Muscle of back (tissue), 11 donors: ENCODE results near the gene IGF2BP2. TPM values are rescaled to one million over a fixed set of nuclear protein-coding genes. Genes with fewer than 3 reads are reported as not detected.
A peak's percentile ranks its signal among the peaks of the same experiment; 100 is the strongest.

Experiments used
- DNase-seq, 3 donors: peaks; one replicate each; pipeline versions ENCODE4 v3.0.0 to v3.0.0-alpha.2; 2013
- polyA plus RNA-seq, 10 donors: library from polyadenylated mRNA; unstranded; fragments of 120-200 nt; gene quantifications; one replicate each; pipeline ENCODE4 v1.2.1, GENCODE V29; 2013; ENCODE audit not compliant: insufficient read length in 10 of 10

The IGF2BP2 gene
- polyA plus RNA-seq, 10 donors, result 34.6 to 59.6 (median 39.3) TPM

DNA sequence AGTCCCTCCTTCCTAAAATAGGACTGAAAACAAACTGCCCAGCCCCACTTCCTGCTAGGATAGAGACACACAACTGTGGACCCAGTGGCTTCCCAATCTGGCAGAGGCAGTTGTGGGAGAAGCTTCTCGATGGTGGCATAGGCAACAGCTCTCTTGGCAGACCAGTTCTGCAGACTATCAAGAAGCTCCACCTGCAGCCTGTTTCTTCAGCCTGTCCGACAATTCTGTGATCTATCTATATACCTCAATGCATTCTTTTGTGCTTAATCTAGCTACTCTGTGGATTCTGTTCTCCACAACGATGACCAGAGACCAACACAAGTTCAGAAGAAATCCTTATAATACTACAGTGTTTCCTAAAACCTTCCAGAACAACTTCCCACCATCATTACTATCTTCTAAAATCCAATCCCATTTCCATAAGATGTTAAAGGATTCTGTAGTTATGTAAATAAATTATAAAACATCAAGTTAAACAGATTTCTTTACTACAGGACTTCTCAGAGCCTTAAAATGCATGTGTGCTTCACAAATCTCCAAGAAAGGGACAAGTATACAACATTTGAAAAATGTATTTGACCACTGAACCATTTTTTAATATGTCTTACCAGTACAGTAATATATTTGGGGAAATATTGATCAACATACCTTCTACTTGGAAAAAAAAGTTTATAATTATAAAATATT lies 57.7 kb downstream of the IGF2BP2 start:
- no peak for DNase-seq

DNA sequence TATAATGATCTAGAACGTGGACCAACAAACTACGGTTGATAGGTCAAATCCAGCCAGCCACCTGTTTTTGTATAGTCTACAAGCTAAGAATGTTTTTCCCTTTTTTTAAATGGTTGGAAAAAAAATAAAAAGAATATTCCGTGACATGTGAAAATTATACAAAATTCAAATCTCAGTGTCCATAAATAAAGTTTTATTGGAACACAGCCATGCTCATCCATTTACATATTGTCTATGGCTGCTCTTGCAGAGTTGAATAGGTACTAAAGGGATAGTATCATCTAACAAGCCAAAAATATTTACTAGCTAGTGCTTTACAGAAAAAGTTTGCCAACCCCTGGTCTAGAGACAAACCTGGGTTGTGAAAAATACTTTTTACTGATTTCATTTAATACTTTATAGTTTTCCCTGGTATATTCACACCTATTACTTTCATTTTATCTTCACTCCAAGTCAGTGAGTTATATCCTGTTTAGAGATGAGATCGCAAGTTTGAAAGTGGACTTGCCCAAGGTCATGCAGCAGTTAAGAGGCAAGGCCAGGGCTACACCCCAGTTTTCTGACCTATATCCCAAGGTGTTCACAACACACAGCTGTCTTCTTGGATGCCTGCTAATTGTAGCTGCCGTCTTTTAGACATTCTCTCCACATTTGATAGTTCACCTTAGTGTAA lies 58.4 kb downstream of the IGF2BP2 start:
- no peak for DNase-seq

DNA sequence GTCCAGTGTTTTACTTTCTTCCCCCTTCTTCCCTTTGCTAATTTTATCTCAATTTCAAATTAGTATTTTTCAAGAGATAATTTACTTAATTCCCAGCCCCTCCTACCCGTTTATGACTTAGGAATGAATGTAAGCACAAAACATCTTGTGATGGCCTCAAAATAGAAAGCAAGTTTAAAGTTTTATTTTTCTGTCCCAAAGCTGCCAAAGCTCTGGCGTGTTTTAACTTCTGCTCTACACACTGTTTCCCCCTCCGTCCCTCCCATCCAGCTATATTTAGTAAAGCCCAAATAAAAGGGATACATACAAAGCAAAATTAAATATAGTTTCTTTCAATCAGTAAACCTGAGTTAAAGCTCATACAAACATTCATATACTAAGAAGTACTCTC lies 59.9 kb downstream of the IGF2BP2 start:
- DNase-seq, result peak in 2 of 3 donors; percentile 46 to 72

DNA sequence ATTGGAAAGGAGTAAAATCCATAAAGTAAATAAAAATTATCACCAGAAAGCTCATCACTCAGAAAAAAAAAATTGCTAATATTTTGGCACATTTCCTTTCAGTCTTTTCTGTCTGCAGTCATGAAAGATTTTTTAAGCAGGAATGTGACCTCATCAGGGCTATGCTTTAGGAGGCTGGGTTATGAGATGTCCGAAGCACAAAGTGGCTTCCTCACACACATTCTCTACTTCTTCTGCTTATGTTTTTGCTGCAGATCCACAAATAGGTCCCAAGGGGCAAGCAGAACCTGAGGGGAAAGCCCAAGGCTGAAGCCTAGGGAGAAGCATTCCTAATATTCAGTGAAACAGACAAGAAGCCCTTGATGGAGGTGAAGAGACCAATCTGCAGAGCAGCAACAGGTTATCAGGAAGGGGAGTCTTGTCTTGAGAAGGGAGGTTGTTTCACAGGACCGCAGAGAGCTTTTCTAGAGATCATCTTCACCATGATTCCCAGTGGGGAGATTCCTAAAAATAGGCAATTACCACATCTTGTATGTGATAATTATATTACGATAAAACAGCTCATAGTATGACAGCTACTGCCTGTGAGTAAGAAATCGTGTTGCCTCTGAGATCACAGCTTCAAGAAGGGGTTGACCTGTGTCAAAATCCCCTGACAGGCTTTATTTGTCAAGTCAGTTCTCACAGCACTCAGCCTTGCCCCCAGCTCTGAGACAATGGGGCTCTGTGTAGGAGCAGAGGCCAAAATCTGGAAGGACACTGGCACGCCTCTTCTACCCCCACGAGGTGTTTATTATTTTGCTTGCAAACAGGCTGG lies 60.5 kb downstream of the IGF2BP2 start:
- no peak for DNase-seq

DNA sequence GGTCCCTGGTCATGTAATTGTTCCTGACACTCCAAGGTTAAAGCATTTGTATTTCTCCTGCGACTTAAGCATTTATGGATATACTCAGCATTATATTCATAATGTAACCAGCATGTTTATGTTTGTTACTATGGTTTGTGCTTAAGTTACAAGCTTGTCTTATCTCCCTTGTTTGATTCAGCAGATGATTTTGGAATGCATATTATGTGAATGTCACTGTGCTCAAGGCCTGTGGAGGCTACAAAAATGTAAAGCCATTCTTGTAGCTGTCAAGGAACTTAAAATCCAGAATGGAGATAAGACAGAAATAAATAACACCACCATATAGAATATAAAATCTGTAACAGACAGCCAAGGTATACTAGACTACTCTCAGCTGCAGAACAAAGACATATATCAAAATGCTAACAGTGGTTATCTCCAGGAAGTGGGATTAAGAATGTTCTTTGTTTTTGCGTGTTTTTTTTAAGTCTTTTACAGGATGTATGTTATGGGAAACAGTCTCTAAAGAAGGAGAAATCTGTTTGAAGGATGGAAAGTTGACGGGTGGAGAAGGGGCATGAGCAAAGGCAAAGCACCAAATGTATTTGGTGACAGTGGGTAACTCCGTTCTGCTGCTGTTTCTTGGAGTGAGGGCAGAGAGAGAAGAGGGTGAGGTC lies 61.4 kb downstream of the IGF2BP2 start:
- DNase-seq, result no peak

DNA sequence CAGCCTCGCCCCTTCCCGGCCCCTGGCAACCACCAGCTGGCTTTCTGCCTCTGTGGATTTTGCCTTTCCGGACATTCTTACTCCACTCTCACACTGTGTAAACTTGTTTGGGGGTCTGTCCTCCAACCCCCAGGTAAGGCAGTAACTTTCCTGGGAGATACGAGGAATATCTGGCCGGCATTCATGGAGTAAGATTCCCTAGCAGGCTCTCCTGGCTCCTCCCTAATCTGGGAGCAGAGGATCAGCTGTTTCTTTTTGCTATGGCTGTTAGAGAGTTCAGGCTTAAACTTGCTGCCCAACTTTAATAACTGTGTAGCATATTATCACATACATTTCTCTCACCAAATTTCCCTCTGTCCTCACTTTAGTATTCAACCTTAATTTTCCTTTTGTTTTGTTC lies 64.3 kb downstream of the IGF2BP2 start:
- DNase-seq, result peak in 1 of 3 donors; percentile 56

DNA sequence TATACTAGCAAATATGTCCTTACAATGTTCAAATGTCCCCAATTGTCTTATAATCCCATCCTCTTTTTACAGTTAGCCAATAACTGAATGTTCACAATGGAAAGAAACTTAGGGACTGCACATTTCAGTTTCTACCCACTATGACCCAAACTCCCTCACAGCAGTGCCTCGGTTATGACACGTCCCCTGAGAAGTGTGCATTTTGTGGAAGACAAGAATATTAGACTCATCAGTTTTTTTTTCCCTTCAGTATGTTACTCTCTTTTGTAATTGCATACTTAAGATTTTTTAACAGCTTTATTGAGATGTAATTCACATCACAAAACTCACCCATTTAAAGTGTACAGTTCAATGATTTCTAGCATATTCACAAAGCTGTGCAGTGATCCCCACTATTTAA lies 64.8 kb downstream of the IGF2BP2 start:
- DNase-seq, result no peak

DNA sequence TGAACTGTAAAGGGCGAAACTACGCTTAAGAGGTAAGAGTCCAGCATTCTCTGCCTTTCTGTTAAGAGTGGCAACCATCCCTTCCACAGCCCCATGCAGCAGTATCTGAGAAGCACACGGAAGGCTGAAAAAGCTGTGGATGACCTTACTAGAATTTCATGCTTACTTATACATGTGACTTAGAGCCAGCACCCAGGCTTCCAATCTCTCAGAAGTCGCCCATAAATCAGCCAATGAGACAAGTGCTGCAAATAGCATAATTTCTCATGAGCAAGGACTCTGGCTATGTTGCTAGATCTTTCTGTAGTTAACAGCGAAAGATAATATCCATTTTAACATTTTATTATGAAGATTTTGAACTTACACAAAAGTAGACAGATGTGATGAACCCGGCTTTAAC lies 65.3 kb downstream of the IGF2BP2 start:
- DNase-seq, result no peak

DNA sequence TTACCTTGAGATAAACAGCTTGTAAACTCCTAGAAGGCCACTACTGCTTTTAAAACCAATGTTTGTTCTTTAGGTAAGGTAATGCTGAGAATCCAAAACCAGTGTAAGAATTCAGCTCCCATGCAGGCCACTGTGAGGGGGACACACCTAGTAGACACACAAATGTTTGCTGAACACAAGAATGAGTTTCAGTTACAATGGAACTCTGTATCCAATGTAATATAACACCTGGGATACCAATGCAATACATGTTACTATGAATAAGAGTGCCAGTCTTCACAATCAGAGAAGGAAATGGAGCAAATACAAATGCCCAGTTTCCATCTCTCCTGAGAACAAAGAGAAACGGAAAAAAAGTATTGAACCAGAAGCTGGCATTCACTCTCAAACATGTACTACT lies 65.9 kb downstream of the IGF2BP2 start:
- DNase-seq, result no peak

DNA sequence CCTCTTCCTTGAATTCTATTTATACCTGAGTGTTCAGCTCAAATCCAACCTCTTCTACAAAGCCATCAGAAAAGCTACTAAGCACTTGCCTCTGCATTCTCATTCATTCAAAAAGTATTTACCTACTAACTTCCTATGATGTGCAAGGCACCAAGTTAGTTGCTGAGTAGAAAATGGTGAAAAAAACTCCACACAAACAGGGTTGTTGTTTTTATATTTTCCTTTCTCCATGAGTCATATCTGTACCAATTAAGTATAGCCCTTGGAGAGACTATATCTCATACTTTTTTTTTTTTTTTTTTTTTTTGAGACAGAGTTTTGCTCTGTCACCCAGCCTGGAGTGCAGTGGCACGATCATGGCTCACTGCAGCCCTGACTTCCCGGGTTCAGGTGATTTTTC lies 67.7 kb downstream of the IGF2BP2 start:
- no peak for DNase-seq

DNA sequence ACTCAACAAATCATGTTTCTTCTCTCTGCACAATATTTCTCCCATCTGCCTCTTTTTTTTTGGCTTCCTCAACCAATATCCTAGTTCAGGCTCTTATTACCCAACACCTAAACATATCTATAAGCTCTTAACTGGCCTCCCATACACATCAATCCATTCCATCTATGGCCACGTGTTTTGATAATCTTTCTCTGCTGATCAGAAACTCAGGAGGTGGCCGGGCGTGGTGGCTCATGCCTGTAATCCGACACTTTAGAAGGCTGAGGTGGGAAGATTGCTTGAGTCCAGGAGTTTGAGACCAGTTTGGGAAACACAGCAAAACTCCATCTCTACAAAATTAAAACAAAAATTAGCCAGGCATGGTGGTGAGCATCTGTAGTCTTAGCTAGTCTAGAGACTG lies 68.4 kb downstream of the IGF2BP2 start:
- no peak for DNase-seq

DNA sequence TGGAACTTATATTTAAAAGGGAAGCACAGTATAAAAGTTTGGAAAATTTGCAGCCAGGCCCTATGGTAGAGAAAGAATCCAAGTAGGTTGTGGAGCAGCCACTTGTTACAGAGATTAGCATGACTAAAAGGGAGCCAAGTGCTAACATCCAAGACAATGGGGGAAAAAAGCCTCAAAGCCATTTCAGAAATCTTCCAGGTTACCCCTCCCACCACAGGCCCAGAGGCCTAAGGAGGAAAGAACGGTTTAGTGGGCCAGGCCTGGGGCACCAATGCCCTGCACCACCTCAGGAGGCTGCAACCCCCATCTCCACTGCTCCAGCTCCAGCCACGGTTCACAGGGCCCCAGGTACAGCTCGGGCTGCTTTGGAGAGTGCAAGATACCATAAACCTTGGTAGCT lies 69.9 kb downstream of the IGF2BP2 start:
- no peak for DNase-seq

DNA sequence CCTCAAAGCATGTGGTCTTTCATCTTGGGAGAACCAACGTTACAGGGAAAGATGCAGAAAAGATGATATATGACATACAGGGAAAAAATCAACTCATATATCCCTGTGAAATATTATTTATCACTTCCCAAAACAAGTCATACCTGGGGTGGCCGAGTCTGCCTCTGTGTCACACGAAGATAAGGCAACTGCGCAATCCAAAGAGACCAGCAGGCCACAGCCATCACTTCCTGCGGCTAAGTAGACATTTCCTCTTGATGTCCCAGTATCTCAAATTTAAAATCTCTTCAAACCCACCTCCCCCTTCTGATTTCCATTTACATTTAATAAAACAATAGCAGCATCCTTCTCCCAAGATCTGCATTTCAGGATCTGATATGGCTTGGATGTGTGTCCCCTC lies 71.5 kb downstream of the IGF2BP2 start:
- no peak for DNase-seq

DNA sequence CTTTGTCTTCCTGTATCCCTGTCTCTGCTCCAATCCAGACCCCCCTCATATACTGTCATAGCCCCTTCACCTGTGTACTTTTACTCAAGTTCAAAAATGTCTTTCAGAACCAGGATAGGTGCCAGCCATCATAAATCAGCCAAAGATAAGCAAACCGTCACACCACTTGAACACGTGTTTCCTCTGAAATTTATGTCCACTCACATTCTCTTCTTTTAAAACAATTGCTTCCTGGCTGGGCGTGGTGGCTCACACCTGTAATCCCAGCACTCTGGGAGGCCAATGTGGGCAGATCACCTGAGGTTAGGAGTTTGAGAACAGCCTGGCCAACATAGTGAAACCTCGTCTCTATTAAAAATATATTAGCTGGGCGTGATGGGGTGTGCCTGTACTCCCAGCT lies 74.1 kb downstream of the IGF2BP2 start:
- no peak for DNase-seq

DNA sequence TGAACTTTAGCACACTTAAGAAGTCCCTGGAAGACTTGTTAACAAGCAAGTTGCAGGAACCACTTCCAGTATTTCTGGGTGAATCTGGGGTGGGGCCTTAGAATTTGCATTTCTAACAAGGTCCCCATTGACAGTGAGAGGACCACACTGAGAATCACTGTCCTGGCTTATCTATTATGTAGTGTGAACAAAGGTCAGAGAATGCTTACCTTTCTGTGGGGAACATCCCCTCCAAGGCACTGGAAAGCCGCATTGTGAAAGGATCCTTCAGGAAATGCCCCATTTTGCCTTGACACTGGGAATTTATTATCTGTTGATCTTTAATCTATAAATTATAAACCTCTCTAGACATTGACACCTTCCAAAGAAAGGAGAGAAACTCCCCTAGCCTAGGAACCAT lies 74.8 kb downstream of the IGF2BP2 start:
- no peak for DNase-seq

DNA sequence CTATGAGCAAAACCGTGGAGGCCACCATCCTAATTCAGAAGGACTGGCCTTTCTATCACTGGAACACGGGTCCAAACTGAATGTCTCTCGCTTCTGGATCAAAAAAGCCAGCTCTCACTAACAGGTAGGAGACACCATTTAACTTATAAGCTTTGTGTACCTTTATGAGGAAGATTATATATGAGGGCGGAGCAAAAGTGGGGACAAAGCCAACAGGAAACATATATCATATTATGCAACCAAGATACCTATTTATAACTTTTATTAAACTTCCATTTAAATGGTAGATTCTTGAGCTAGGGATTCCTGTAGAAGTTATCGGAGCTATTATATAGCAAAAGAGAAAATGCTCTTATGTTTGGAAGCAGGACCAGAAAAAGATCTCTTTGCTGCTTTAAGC lies 78.4 kb downstream of the IGF2BP2 start:
- DNase-seq, result no peak

DNA sequence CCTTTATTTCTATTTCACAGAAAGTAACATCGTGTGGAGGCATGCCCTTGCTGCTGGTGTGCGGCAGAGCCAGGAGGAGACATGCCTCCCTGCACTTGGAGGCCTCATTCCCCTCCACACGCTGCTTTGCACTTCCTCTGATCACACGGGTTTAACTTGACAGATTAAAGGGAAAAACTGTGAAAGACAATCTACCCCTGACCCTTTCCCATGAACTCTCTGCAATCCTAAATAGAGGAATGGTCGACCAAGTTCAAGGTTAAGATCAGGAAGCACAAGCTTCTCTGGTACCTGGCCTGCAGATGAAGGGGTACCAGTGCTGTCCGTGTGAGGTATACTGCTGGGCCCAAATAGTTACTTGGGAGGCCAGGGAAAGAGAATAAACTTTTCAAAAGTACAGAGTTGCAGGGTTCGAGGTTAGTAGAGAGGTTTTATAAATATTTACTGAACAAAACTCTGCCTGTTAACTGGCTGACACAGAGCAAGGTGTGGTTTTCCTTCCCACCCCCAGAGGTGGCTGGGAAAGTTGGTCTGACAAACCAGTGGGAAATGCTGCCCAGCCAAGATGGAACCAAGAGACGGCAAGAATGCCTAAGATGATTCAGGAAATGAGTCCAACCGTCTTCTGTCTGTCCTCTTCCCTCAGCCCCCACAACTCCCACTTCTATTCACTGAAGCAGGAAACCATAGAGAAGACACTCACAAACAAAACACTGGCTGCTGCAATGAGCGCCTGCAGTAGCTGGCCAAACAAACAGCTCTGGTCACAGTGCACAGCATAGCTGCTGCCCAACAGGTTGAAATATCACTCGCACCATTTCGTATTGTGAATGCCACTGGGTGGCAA lies 79.6 kb downstream of the IGF2BP2 start:
- DNase-seq, result peak in 2 of 3 donors; percentile 81

DNA sequence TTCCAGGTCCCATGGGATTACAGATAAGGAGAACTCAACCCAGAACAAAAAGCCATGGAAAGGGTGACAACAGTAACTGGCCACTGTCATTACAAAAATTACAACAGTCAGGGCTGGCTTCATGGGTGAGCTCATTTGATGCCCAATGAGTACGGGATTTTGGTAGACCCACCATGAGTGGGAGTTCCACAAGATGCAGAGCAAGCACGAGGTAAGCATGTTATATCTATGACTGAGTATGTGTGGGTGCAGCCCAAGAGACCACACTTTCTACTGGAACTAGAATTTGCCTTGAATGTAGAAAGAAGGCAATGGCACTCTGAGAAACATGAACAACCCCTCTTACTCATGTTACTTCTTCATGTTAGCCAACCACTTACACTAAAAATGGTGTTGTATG lies 83.3 kb downstream of the IGF2BP2 start:
- DNase-seq, result no peak

DNA sequence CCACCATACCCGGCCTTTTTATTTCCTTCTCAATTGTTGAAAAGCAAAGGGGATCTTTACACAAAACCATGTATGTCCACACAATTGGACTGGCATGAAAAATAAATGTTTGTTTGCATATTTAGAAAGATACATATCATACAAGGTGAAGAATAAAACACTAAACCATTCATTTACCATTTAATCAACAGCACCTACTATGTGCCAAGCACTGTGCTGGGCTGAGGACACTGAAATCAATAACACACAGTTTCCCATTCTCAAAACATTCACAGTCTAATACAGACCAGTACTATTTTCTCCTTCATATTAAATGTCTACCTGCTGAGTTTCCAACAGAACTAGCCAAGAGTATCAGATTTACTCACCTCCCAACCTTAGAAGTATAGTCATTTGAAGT lies 84.7 kb downstream of the IGF2BP2 start:
- DNase-seq, result no peak

DNA sequence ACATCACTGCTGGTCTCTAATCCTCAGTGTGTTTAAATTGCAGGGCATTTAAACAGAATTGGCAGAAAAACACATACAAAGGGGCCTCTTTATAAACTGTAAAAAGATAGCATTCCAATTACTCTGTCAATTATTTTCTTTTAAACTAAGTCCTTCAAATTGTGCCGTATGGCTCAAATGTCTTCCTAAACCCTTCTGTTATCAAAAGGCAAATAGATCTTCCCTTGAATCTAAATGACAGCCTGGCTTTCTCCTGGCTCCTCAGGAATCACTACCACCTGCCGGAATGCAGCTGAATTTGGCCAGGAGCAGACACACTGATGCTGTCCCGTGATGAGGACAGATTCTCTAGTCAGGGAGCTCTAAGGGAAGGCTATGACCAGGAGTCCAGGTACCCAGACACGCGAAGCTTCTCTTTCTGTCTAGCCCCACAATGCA lies 85.6 kb downstream of the IGF2BP2 start:
- DNase-seq, result no peak
